LNCaP clone FGC (cell line): Measurements from ENCODE around the gene CDX1.
A peak's percentile ranks its signal among the peaks of the same experiment; 100 is the strongest.

Experiments used
- DNase-seq: peaks from one replicate; pipeline ENCODE4 v3.0.0-alpha.2; 2011; ENCODE audit warnings: low read depth
- H3K4me3 ChIP-seq: 2 replicates; pipeline ENCODE4 v1.5.1; 2011; ENCODE audit warnings: mild to moderate bottlenecking, low read depth, low read length, control low read depth
- CTCF ChIP-seq: IDR thresholded peaks from 2 replicates; pipeline ENCODE4 v1.5.1; 2012; ENCODE audit warnings: mild to moderate bottlenecking; ENCODE audit not compliant: control insufficient read depth, insufficient read depth; ENCODE audit errors: extremely low read depth

The CDX1 gene

GRCh38 chr5:150121448-150122157 lies 45.0 kb upstream of the CDX1 start:
- TF ChIP-seq CTCF: no peak
- no peak overlapping the region for H3K4me3 ChIP-seq
- DNase-seq: no peak

- peak; percentile 33 for TF ChIP-seq CTCF
- H3K4me3 ChIP-seq: no peak overlapping the region
- no peak for DNase-seq
Measured at GRCh38 chr5:150122158-150122510, 44.4 kb upstream of the CDX1 start.

GRCh38 chr5:150122536-150123481 lies 43.8 kb upstream of the CDX1 start:
- H3K4me3 ChIP-seq: no peak overlapping the region
- no peak for DNase-seq

GRCh38 chr5:150123542-150123941 lies 43.0 kb upstream of the CDX1 start:
- no peak overlapping the region for H3K4me3 ChIP-seq
- TF ChIP-seq CTCF: no peak
- no peak for DNase-seq

More at GRCh38 chr5:150122536-150123481, 43.8 kb upstream of the CDX1 start:
- TF ChIP-seq CTCF: no peak

GRCh38 chr5:150124111-150124557 lies 42.4 kb upstream of the CDX1 start:
- no peak for DNase-seq
- TF ChIP-seq CTCF: no peak
- no peak overlapping the region for H3K4me3 ChIP-seq

GRCh38 chr5:150124596-150124995 lies 42.0 kb upstream of the CDX1 start:
- no peak for DNase-seq
- no peak overlapping the region for H3K4me3 ChIP-seq
- TF ChIP-seq CTCF: no peak
